TTC549 (cell line): Measurements from ENCODE around the gene BTN3A1.
A peak's percentile ranks its signal among the peaks of the same experiment; 100 is the strongest.
"Not testable (repeated sequence)": the region's sequence is repeated elsewhere in the genome, so short reads cannot be mapped to it uniquely, and the experiment has no call there.

Experiments used
- FAIRE-seq: peaks from 2 replicates; lab custom pipeline; 2012; peaks lifted over from hg19 to GRCh38; lab: Jason Lieb, UNC

The BTN3A1 gene

DNA sequence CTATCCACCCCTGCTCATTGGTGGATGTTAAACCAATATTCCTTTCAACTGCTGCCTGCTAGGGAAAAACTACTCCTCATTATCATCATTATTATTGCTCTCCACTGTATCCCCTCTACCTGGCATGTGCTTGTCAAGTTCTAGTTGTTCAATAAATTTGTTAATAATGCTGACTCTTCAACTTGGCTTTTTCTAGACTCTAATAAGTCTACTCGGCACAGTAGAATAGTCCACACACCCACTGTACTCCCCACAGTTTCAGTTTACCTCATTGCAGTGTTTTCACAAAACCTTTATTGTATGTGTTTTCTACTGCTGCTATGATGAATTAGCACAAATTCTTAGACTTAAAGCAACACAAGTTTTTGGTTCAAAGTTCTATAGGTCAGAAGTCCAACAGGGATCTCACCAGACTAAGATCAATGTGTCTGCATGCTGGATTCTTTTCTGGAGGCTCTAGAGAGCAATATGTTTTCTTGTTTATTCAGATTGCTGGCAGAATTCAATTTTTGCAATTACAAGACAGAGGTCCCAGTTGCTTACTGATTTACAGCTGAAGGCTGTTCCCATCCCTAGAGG, 13.1 kb downstream of the BTN3A1 start:
- no peak for FAIRE-seq

DNA sequence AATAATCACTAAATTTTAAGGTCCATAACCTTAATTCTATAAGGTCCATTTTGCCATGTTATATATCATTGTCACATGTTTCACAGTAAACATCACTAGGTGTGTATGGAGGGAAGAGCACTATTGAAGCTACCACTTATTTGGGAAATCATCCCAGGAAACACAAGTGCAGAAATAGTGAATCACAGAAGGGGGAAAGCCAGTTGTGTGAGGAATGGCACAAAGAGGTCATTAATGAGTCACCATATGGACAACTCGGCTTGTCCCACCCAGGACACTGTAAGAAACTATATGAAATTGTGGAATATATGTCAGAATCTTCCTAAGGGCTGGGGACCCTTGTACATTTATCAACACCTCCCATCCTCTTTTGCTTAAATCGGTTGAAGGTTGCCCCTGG, 13.7 kb downstream of the BTN3A1 start:
- no peak for FAIRE-seq

DNA sequence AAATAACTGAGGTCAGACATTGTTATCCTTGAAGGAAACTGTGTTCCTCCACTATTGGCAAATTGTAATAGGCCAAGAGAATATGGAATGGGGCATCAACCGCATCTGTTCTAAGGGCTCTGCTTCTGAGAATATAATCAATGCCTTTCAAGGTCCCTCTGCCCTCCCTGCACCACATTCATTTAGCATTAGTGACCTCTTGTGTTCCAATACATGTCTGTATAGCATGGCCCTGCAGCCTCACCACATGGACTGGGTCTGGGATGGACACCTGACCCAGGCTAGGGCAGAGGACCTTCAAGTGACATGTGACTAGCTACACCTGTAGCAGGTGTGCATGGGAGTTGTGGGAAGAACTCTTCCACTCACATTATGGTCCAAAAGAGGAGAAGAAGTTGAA, 14.2 kb downstream of the BTN3A1 start:
- no peak for FAIRE-seq

DNA sequence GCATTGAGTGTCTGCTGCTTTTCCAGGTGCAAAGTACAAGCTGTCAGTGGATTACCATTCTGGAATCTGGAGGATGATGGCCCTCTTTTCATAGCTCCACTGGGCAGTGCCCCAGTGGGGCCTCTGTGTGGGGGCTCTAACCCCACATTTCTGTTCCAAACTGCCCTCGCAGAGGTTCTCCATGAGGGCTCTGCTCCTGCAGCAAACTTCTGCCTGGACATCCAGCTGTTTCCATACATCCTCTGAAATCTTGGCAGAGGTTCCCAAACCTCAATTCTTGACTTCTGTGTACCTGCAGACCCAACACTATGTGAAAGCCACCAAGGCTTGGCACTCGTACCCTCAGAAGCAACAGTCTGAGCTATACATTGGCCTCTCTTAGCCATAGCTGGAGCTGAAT, 16.0 kb downstream of the BTN3A1 start:
- FAIRE-seq = not testable (repeated sequence)

DNA sequence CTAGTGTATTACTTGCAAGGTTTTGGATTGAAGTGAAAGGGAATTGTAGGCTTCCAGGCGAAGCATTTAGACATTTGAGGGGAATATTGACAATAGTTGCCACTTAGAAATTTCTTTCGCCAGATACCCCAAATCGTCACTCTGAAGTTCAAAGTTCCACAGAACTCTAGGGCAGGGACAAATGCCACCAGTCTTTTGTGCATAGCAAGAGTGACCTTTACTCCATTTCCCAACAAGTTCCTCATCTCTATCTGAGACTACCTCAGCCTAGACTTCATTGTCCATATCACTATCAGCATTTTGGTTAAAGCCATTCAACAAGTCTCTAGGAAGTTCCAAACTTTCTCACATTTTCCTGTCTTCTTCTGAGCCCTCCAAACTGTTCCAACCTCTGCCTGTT, 16.7 kb downstream of the BTN3A1 start:
- not testable (repeated sequence) for FAIRE-seq

DNA sequence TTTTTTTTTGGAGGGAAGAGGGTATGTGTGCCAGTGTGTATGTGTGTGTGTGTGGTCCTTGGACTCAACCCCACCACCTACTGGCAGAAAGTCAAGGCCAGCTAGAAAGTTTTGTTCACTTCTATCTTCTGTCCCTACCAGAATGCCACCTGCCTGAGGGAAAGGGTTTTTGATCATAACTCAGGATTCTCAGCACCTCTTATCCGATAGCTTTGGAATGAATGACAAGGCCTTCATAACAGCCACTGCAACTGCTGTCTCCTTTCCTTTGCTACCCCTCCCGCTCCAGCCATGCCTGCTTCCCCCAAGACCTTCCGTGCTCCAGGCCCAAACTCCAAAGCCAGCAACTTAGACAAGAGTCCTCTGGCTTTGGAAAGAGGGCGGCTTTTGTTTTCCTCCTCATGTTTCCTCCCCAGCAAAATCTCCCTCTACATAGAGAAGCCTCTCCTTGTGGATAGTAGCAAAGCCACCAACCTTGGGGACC, 18.7 kb downstream of the BTN3A1 start:
- FAIRE-seq = no peak

DNA sequence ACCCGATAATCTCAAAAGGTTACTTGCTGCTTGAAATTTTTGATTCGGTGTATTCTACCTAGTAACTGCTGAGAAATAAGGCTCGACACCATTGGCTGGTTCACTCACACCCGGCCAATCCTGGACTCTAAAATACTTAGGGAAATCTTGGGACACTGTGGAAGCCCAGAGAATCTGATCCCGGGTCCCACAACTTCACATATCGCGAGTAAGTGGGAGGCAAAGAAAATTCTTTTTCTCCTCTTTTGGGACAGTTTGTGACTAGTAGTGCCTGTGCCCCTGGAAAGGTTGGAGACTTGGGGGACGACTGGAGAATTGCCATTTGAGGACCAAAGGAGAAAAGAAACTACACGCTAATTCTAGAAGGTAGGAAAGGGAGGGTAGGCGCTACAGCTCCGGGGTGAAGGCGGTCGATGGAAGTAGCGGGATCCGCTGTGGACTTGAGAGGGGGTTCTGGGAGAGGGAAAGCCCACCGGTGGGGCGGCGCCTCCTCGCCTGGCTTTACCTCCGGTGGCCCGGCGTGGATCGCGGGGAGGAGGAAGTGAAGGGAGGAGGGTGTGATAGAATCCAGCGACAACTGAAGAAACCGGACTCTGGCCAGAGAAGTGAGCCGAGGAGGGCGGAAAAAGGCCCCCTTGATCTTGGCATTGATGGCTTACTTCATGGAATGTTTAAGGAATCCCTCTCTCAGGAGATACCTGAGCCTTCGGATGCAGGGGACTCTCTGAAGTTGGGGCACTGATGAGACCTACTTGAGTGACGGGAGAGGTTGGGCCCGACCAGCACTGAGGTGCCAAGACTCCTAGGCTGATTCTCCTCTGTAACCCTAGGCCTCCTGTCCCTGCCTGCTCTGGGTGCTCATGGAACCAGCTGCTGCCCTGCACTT, 19.4 kb downstream of the BTN3A1 start:
- peak; percentile 96 for FAIRE-seq

DNA sequence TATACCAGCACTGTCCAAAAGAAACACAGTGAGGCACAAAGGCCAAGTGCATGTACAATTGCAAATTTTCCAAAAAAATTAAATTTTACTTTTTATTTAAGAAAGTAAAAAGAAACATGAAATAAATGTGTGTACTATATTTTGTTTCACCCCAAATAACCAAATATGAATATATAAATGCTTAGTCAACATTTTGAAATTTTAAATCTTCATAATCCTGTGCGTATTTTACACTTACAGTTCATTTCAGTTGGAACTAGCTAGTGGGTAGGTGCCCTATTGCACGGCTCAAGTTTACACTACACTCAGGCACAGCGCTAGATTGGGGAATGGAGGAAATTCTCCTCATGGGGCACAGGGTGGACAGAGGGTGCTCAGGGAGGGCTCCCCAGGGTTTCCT, 20.3 kb downstream of the BTN3A1 start:
- FAIRE-seq = no peak

DNA sequence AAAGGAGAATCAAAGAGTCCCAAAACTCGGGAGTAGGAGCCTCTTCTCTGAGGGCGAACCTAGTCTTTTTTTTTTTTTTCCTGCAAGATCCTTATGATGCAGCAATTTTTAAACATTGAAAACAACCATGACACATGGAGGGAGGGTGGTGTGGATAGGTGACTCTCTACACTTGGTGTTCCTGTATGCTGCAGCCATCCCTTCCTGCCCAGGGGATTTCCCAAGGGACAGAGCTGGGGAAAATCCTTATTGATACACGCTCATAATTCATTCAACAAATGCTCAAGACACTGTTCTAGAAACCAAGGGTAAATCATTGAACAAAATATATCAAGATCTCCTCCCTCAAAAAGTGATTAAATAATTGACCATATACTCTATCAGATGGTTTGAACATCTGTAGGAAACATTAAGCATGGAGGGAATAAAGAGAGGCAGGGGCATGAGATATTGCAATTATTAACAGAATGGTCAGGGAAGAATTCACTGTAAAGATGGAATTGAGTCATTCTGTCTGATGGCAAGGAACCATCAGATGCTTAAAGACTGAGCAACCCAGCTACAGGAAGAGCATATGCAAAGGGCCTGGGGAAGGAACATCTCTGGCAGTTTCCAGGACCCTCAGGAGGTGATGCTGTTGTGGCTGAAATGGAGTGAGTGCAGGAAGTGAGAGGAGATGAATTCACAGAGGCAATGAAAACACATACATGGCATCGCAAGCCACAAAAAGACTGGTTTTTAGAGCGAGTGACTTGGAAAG, 24.8 kb downstream of the BTN3A1 start:
- no peak for FAIRE-seq

DNA sequence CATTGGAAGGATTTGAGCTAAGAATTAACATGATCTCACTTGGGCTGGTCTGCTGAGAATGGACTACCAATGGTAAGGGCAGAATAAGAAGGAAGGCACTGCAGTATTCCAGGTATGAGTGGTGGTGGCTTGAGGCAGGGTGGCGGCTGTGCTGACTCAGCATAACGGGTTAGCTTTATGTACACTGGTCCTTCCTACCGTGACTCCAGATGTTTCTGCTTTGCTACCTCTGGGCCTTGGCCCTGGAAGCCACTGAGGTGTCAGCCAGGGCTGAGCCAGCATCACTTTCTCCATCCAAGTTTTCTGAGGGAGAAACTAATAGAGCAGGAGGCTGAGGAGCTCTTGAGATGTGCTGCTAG, 25.4 kb downstream of the BTN3A1 start:
- no peak for FAIRE-seq

DNA sequence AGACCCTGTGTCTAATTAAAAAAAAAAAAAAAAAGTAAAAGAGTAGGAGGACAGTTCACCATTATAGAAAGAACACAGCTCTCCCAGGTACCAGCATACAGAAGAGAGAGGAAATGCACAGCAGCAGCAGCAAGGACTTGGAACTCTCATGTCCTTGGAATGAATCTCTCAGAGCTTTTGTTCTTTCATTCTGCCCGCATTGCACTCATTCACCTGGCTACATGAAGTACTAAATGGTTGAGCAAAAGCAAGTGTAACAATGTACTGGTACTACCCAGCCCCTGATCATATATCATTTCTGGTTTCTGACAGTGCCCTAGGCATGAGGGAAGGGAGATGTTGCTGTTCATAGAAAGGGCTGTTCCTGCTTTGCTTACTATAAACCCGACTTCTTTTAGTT, 26.1 kb downstream of the BTN3A1 start:
- FAIRE-seq = no peak

DNA sequence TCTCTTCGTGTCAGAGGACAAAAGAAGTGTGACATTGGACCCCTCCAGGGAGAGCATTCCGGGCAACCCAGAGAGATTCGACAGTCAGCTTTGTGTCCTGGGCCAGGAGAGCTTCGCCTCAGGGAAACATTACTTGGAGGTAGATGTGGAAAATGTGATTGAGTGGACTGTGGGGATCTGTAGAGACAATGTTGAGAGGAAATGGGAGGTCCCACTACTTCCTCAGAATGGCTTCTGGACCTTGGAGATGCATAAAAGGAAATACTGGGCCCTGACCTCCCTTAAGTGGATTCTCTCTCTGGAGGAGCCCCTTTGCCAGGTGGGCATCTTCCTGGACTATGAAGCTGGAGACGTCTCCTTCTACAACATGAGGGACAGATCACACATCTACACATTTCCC, 28.7 kb downstream of the BTN3A1 start:
- FAIRE-seq = no peak

DNA sequence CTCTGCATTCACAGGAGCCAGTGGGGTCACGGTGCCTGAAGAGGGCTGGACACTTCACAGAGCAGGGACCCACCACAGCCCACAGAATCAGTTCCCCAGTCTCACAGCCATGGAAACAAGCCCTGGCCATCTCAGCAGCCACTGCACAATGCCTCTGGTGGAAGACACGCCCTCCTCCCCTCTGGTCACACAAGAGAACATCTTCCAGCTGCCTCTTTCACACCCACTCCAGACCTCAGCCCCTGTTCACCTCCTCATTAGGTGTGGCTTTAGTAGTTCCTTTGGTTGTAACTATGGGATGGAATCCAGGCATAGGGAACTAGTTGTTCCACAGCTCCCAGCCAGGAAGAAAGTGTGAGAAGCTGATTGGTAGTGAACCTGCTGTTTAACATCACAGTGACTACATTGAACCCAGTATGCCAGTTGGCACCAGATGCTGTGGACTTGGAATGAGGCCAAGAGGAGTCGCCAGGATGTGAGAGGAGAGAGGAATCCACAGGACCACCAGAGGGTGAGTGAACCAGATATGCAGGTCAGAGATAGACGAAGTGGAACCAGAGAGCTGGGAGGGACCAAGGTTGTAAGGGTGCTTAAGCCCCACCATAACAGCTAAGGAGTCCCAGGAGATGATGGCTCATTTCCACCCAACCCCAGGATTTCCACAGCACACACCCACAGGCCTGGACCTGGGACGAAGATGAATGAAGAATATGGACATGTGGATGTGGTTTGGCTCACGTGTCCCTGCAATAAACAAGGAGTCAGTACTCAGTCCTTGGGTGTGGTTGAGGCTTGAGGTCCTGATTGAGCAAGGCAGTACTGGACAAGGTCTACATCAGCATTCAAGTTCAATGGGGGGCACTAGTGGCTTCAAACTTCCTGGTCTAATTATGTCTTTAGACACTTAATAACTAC, 29.4 kb downstream of the BTN3A1 start:
- FAIRE-seq = no peak

DNA sequence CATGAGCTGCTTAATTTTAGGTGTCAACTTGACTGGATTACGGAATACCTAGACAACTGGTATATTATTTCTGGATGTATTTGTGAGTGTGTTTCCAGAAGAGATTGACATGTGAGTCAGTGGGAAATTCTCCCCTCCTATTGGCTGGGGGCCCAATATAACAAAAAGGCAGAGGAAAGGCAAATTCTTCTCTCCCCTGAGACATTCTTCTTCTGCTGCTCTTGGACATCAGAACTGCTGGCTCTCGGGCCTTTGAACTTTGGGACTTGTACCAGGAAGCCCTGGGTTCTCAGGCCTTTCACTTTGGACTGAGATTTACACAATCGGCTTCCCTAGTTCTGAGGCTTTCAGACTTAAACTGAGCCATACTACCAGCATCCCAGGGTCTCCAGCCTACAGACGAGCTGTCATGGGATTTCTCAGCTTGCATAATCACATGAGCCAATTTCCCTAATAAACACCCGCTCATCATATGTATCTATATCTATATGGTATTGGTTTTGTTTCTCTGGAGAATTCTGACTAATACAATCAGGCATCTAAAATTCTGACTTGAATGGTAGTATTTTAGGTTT, 30.6 kb downstream of the BTN3A1 start:
- FAIRE-seq = no peak

DNA sequence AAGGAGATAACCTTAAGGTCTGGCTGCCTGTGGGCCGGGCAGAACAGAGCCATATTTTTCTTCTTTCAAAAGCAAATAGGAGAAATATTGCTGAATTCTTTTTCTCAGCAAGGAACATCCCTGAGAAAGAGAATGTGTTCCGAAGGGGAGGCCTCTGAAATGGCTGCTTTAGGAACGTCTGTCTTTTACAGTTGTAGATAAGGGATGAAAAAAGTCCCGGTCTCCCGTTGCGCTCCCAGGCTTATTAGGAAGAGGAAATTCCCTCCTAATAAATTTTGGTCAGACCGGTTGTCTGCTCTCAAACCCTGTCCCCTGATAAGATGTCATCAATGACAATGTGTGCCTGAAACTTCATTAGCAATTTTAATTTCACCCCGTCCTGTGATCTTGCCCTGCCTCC, 31.6 kb downstream of the BTN3A1 start:
- FAIRE-seq = not testable (repeated sequence)

DNA sequence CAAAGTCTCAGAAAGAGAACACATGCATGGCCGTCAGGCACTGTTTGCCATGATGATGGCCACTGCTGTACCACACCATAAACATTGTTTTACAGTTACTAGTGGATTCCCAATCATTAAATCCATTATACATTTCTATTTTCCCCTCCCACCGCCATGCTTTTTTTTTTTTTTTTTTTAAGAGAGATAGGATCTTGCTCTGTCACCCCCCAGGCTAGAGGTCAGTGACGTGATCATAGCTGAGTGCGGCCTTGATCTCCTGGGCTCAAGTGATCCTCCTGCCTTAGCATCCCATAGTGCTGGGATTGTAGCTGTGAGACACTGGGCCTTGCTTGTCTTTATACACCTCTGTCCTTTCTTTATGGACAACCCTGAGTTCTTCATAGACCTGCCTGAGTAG, 33.9 kb downstream of the BTN3A1 start:
- FAIRE-seq = no peak

DNA sequence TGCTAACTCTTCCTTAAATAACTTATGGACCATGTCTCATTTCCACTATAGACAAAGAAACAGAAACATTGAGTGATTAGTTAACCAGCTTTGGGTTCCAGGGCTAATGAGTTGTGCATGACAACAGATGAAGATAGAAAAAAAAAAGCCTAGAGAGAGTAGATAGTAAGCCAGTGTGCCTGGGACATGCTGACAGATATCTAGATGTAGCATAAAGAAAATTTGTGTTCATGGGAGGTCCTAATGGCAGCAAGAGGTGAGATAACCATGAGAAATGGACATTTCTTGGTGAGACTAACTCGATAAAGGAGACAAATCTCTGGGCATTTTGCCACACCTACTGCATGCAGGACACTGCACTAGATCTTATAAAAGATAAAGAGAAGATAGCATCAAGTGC, 35.5 kb downstream of the BTN3A1 start:
- FAIRE-seq = no peak

DNA sequence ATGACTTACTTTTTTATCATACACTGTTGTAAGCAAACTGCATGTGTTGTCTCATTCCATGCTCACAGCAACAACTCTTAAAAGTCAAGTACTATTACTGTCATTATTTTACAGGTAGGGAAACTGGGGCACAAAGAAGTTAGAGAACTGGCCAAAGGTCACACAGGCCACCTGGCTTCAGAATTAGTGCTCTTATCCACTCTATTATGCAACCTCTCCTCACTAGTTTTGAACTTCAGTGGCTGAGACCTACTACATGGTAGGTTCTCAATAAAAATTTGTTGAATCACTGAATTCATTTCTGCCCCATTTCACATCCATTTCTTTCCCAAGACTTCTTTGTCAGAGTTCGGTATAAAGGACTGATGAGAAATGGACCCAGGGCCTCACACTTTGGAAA, 35.9 kb downstream of the BTN3A1 start:
- FAIRE-seq = no peak

DNA sequence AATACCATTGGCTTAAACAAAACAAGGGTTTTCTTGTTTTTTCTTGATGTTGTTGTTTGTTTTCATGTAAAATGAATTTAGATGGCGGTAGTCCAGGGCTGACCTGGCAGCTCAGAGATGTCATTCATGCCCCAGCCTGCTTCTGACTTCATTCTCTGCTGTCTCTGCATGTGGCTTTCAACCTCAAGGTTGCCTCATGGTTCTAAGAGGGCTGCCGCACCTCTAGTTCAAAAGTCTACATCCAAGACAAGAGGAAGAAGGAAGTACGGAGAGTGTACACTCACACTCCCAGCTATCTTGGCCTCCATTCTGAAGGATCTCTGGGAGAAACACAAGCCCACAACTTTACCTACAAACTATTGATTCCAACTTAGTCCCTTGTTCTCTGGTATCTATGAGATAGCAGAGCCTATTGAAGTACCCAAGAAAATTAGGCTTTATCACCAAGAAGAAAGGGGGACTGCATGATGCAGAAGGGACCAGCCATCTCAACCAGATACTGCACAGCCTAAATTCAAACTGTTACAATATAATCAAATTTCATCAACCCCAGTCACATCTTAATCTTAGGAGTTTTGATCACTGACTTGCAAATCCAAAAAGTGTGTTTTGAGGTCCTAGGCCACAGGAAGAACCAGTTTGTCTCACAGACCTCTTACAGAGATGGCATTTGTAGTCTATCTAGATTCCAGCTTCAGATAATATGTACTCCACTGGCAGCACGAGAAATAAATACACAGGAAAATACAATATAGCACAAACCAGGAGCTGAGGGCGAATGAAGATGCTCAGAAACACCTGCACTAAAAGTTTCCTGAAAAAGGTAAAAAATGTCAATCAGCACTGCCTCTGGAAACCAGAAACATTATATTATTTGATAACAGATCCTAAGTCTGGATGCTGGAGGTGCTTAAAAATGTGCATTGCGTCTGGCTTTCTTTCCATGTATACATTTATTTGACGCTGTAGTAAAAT, 37.4 kb downstream of the BTN3A1 start:
- FAIRE-seq = no peak

DNA sequence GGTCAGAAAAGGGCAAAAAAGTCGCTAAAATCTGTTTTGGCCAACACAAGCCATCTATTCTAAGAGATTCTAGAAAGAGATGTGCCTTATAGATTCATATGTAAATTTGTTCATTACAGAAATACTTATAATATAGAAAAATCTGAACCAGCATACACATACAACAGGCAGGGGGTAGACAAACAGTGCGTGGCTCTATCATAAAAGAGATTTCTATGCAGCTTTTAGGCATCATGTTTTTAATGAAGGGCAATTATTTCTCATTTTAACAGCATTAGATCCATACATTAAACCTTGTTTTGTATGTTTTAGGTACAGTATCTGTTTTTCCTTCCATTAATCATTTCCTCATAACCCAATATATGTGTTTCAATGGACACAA, 38.9 kb downstream of the BTN3A1 start:
- FAIRE-seq = no peak

DNA sequence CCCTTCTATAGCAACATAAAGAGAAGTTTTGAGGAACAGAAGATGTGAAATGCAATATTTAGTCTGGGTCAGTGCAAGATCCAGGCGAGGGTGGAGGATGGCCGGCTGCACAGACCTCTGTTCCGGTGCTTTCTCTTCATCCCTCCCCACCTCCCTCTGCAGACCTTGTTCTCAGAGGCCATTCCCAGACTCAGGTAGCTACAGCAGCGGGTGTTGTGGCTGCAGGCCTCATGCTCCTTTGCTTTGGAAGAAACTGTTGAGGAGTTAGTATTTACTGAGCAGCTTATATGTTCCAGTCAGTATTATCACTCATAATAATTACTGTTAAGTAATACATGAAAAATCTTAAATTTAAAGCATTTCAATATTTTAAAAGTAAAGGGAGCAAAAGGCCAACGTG, 39.9 kb downstream of the BTN3A1 start:
- no peak for FAIRE-seq
